WTC11 (cell line): ENCODE results near the gene CSF1R.

Source experiments
- TF ChIP-seq, protein P1 (sequence below): fragments of 200-600 bp; IDR thresholded peaks from 2 replicates; pipeline ENCODE4 v1.8.0; 2022; ENCODE audit warnings: antibody characterized with exemption
- TF ChIP-seq, protein P2 (sequence below): sonication (generic); formaldehyde crosslinking; IDR thresholded peaks from 2 replicates; pipeline ENCODE4 v1.8.0; 2022; ENCODE audit warnings: mild to moderate bottlenecking, missing genetic modification reagents
- TF ChIP-seq, protein P3 (sequence below): sonication (generic); formaldehyde crosslinking; IDR thresholded peaks from 2 replicates; pipeline ENCODE4 v1.8.1; 2023; ENCODE audit warnings: mild to moderate bottlenecking, missing genetic modification reagents

DNA sequence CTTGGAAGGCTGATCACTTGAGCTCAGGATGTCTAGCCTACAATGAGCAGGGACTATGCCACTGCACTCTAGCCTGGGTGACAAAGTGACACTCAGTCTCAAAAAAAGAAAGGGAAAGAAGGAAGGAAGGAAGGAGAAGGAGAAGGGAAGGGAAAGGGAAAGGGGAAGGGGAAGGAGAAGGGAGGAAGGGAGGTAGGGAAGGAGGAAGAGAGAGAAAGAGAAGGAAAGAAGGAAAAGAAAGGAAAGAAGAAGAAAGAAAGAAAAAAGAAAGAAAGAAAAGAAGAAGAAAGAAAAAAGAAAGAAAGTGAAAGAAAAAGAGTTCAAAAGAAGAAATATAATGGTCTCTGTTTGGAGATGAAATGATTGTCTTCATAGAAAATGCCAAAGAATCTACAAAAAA is 10.8 kb upstream of the CSF1R start:
- TF ChIP-seq, protein P1, sequence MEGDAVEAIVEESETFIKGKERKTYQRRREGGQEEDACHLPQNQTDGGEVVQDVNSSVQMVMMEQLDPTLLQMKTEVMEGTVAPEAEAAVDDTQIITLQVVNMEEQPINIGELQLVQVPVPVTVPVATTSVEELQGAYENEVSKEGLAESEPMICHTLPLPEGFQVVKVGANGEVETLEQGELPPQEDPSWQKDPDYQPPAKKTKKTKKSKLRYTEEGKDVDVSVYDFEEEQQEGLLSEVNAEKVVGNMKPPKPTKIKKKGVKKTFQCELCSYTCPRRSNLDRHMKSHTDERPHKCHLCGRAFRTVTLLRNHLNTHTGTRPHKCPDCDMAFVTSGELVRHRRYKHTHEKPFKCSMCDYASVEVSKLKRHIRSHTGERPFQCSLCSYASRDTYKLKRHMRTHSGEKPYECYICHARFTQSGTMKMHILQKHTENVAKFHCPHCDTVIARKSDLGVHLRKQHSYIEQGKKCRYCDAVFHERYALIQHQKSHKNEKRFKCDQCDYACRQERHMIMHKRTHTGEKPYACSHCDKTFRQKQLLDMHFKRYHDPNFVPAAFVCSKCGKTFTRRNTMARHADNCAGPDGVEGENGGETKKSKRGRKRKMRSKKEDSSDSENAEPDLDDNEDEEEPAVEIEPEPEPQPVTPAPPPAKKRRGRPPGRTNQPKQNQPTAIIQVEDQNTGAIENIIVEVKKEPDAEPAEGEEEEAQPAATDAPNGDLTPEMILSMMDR = no peak
- TF ChIP-seq, protein P2, sequence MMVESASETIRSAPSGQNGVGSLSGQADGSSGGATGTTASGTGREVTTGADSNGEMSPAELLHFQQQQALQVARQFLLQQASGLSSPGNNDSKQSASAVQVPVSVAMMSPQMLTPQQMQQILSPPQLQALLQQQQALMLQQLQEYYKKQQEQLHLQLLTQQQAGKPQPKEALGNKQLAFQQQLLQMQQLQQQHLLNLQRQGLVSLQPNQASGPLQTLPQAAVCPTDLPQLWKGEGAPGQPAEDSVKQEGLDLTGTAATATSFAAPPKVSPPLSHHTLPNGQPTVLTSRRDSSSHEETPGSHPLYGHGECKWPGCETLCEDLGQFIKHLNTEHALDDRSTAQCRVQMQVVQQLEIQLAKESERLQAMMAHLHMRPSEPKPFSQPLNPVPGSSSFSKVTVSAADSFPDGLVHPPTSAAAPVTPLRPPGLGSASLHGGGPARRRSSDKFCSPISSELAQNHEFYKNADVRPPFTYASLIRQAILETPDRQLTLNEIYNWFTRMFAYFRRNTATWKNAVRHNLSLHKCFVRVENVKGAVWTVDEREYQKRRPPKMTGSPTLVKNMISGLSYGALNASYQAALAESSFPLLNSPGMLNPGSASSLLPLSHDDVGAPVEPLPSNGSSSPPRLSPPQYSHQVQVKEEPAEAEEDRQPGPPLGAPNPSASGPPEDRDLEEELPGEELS (CRISPR knock-in tag) = no peak
- TF ChIP-seq, protein P3, sequence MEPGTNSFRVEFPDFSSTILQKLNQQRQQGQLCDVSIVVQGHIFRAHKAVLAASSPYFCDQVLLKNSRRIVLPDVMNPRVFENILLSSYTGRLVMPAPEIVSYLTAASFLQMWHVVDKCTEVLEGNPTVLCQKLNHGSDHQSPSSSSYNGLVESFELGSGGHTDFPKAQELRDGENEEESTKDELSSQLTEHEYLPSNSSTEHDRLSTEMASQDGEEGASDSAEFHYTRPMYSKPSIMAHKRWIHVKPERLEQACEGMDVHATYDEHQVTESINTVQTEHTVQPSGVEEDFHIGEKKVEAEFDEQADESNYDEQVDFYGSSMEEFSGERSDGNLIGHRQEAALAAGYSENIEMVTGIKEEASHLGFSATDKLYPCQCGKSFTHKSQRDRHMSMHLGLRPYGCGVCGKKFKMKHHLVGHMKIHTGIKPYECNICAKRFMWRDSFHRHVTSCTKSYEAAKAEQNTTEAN (CRISPR knock-in tag) = no peak
